HepG2 (cell line): ENCODE measurements around the gene PLB1. TPM values are rescaled to one million over a fixed set of nuclear protein-coding genes. Genes with fewer than 3 reads are reported as not detected.

Experiments used
- ATAC-seq: fragments of 200-7000 bp; cut with Tn5 transposase; 3 replicates; pipeline ENCODE4 v1.9.1; 2020; ENCODE audit warnings: mild to moderate bottlenecking, moderate library complexity
- BruUV-seq: library from RNA; stranded (reverse); fragments of 400-500 nt; replicated peaks from 2 replicates; lab custom pipeline; 2021; lab: Mats Ljungman, UMichigan
- CTCF ChIA-PET: fragments of 300-600 bp; formaldehyde crosslinking; extraction: SDS; loops from one replicate; lab custom pipeline; 2021; ENCODE audit warnings: low total read pairs, inconsistent platforms, low intra/inter-chr PET ratio; lab: Yijun Ruan, JAX
- POLR2A ChIA-PET: fragments of 350-600 bp; sonication (Branson Sonifier 250); formaldehyde crosslinking; loops from one replicate; lab custom pipeline; 2020; ENCODE audit warnings: antibody characterized with exemption, inconsistent platforms; lab: Yijun Ruan, JAX
- DNase-seq: peaks from one replicate; pipeline ENCODE4 v3.0.0-alpha.2; 2015; ENCODE audit warnings: low spot score
- FAIRE-seq: peaks from 3 replicates; lab custom pipeline; 2011; peaks lifted over from hg19 to GRCh38; lab: Jason Lieb, UNC
- H2AFZ ChIP-seq: one replicate; pipeline ENCODE4 v1.6.1; 2011; ENCODE audit warnings: low read length, inconsistent platforms
- H3K27ac ChIP-seq: fragments of 300-600 bp; 3 replicates; pipeline ENCODE4 v1.8.0; 2011; ENCODE audit warnings: mixed run types, mild to moderate bottlenecking, mixed read lengths, low read length, inconsistent platforms; ENCODE audit not compliant: insufficient read depth; ENCODE audit errors: extremely low read length
- H3K27me3 ChIP-seq, 2 experiments: fragments of 200-600 bp in 1 of 2; 2 replicates in 1 of 2; 3 replicates in 1 of 2; pipeline versions ENCODE4 v1.6.0 to v1.8.0; 2011; ENCODE audit warnings: low read length in 2 of 2, mild to moderate bottlenecking in 2 of 2, moderate library complexity in 2 of 2, inconsistent platforms in 1 of 2; ENCODE audit not compliant: insufficient read depth in 2 of 2, control insufficient read depth in 1 of 2
- H3K36me3 ChIP-seq, 2 experiments: fragments of 200-600 bp in 1 of 2; replicated peaks in 1 of 2; 2 replicates in 1 of 2; 3 replicates in 1 of 2; pipeline versions ENCODE4 v1.5.1 to v1.8.0; 2011; ENCODE audit warnings: low read length in 2 of 2, inconsistent platforms in 1 of 2; ENCODE audit not compliant: insufficient read depth in 2 of 2, control insufficient read depth in 1 of 2
- H3K4me1 ChIP-seq: 2 replicates; pipeline ENCODE4 v1.5.1; 2012; ENCODE audit warnings: low read length, inconsistent platforms; ENCODE audit not compliant: insufficient read depth
- H3K4me2 ChIP-seq: 2 replicates; pipeline ENCODE4 v1.6.0; 2011; ENCODE audit warnings: low read depth, low read length, inconsistent platforms
- H3K4me3 ChIP-seq, 3 experiments: fragments of 200-600 bp in 1 of 3; sonication (generic), shearing (Covaris generic) in 1 of 3; replicated peaks in 1 of 3; 2 replicates each; pipeline ENCODE4 v1.5.1; 2011 to 2016; ENCODE audit warnings: low read length in 3 of 3, inconsistent platforms in 2 of 3, low read depth in 2 of 3, mild to moderate bottlenecking in 2 of 3, control low read depth in 1 of 3, mixed read lengths in 1 of 3; ENCODE audit not compliant: insufficient read depth in 1 of 3
- H3K79me2 ChIP-seq: one replicate; pipeline ENCODE4 v1.6.1; 2011; ENCODE audit warnings: low read length, inconsistent platforms; ENCODE audit not compliant: insufficient read depth
- H3K9ac ChIP-seq: 2 replicates; pipeline ENCODE4 v1.6.0; 2011; ENCODE audit warnings: mild to moderate bottlenecking, low read depth, low read length, inconsistent platforms; ENCODE audit not compliant: insufficient read depth
- H3K9me3 ChIP-seq: 2 replicates; pipeline ENCODE4 v1.5.1; 2012; ENCODE audit warnings: mild to moderate bottlenecking, low read length
- H4K20me1 ChIP-seq: 2 replicates; pipeline ENCODE4 v1.6.0; 2011; ENCODE audit warnings: inconsistent platforms, mild to moderate bottlenecking, low read length, moderate library complexity; ENCODE audit not compliant: insufficient read depth
- HMG20A ChIP-seq: IDR thresholded peaks from 2 replicates; pipeline ENCODE4 v1.6.1; 2016; ENCODE audit warnings: borderline replicate concordance
- HNF1B ChIP-seq: sonication (generic); formaldehyde crosslinking; IDR thresholded peaks from 2 replicates; pipeline ENCODE4 v1.5.1; 2020; ENCODE audit warnings: mild to moderate bottlenecking, moderate library complexity, missing genetic modification reagents
- KAT8 ChIP-seq: IDR thresholded peaks from 2 replicates; pipeline ENCODE4 v1.6.1; 2016; ENCODE audit warnings: missing genetic modification reagents, missing compliant biosample characterization
- MEIS2 ChIP-seq: sonication (generic); formaldehyde crosslinking; IDR thresholded peaks from 2 replicates; pipeline ENCODE4 v1.9.0; 2021; ENCODE audit warnings: mild to moderate bottlenecking, missing genetic modification reagents
- POLR2A ChIP-seq, 2 experiments: IDR thresholded peaks; 2 replicates each; pipeline ENCODE4 v1.6.1; 2011; ENCODE audit warnings: low read depth in 2 of 2, low read length in 2 of 2, mild to moderate bottlenecking in 1 of 2, moderate library complexity in 1 of 2; ENCODE audit not compliant: insufficient read depth in 1 of 2
- POLR2AphosphoS5 ChIP-seq: IDR thresholded peaks from 2 replicates; pipeline ENCODE4 v1.6.1; 2012; ENCODE audit warnings: low read depth, low read length
- PRMT3 ChIP-seq: sonication (generic); formaldehyde crosslinking; IDR thresholded peaks from 2 replicates; pipeline ENCODE4 v1.8.1; 2022; ENCODE audit warnings: low read depth, mild to moderate bottlenecking, moderate library complexity, missing genetic modification reagents, borderline replicate concordance
- RFXAP ChIP-seq: sonication (generic); formaldehyde crosslinking; IDR thresholded peaks from 2 replicates; pipeline ENCODE4 v1.4.0; 2020; ENCODE audit warnings: missing genetic modification reagents, borderline replicate concordance
- SAP130 ChIP-seq: IDR thresholded peaks from 2 replicates; pipeline ENCODE4 v1.6.1; 2016; ENCODE audit warnings: low read depth
- TP53 ChIP-seq: sonication (generic); formaldehyde crosslinking; conservative IDR thresholded peaks from 2 replicates; pipeline ENCODE4 v1.4.0; 2020; ENCODE audit warnings: missing genetic modification reagents
- ZGPAT ChIP-seq: IDR thresholded peaks from 2 replicates; pipeline ENCODE4 v1.6.1; 2016; ENCODE audit warnings: mild to moderate bottlenecking
- WGBS: methylation state at CpG from one replicate; pipeline ENCODE4 v1.1.6; 2017; ENCODE audit warnings: low lambda C conversion rate; 5-methylcytosine and 5-hydroxymethylcytosine counted together
- in situ Hi-C: cut with HindIII; loops from 2 replicates; pipeline ENCODE4 v1.10.0; 2017; ENCODE audit warnings: low pct_unique_long_range_greater_than_20kb; ENCODE audit not compliant: extremely low pct_ligation_motif_present
- intact Hi-C: fragments of 100-400 bp; cut with micrococcal nuclease; formaldehyde crosslinking; loops from one replicate; pipeline ENCODE4 v1.10.0; 2022; ENCODE audit not compliant: unreplicated experiment
- polyA plus RNA-seq, 8 experiments: library from polyadenylated mRNA; depleted of rRNA in 3 of 8; stranded (reverse) in 7 of 8; unstranded in 1 of 8; fragments of >200 nt; fragmentation: Illumina TruSeq in 4 of 8; extraction: Trizol in 4 of 8; gene quantifications; 2 replicates each; pipeline versions ENCODE4 v1.2.1 to v1.2.3, GENCODE V29; 2011 to 2016; ENCODE audit warnings: low read depth in 4 of 8, missing spikeins in 1 of 8, mixed read lengths in 1 of 8; ENCODE audit not compliant: insufficient read depth in 1 of 8
- total RNA-seq, 5 experiments: library from RNA; depleted of rRNA; stranded (reverse); fragments of >200 nt; fragmentation: Illumina TruSeq; extraction: Trizol; gene quantifications; 2 replicates each; pipeline ENCODE4 v1.2.3, GENCODE V29; 2016; ENCODE audit warnings: low read depth in 1 of 5
- TF ChIP-seq, protein P1 (sequence below): IDR thresholded peaks from 2 replicates; pipeline ENCODE4 v1.6.1; 2016; ENCODE audit warnings: missing compliant biosample characterization, missing genetic modification reagents, borderline replicate concordance

Gene PLB1
- total and polyA plus RNA-seq, 2 of the 13 experiments (the other 11 are each of a cell fraction or from before 2014, with no cell fraction given), result 0.20 to 1.8 TPM

- FAIRE-seq, result no peak
- POLR2A ChIA-PET, result no interaction called here
- H3K79me2 ChIP-seq, result no peaks in the 10 kb centered on the region
- H3K4me2 ChIP-seq, result no peak overlapping the region
- TF ChIP-seq KAT8 (CRISPR knock-in tag), result no peak
- TF ChIP-seq HMG20A (CRISPR knock-in tag), result no peak
- no peak for TF ChIP-seq POLR2A (IDR thresholded peaks at IDR 0.05; ENCODE audit: insufficient read depth in 1 of 2, low read depth in 2 of 2, low read length in 2 of 2)
- no peak for TF ChIP-seq SAP130 (CRISPR knock-in tag)
- TF ChIP-seq HNF1B (CRISPR knock-in tag), result no peak
- TF ChIP-seq PRMT3, result no peak
- TF ChIP-seq, protein P1, sequence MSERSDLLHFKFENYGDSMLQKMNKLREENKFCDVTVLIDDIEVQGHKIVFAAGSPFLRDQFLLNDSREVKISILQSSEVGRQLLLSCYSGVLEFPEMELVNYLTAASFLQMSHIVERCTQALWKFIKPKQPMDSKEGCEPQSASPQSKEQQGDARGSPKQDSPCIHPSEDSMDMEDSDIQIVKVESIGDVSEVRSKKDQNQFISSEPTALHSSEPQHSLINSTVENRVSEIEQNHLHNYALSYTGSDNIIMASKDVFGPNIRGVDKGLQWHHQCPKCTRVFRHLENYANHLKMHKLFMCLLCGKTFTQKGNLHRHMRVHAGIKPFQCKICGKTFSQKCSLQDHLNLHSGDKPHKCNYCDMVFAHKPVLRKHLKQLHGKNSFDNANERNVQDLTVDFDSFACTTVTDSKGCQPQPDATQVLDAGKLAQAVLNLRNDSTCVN (CRISPR knock-in tag), result no peak
- TF ChIP-seq MEIS2, result no peak
- TF ChIP-seq POLR2AphosphoS5, result no peak
- TF ChIP-seq TP53, result no peak
- TF ChIP-seq RFXAP (CRISPR knock-in tag), result no peak
- TF ChIP-seq ZGPAT, result no peak
- TF ChIP-seq, all 625 proteins: peak for 0
- in situ Hi-C loops, result no loop called here
- peaks cover 8% of the 10 kb centered on the region; the same call in 1 of the 2 replicates for H3K4me1 ChIP-seq
- H3K9ac ChIP-seq, result no peak overlapping the region
- H3K27me3 ChIP-seq, result peaks cover 0 to 13% of the 10 kb centered on the region in 2 experiments; a peak in 2 of 5 replicates
- no peak overlapping the region for H3K27ac ChIP-seq
- no peaks in the 10 kb centered on the region for H4K20me1 ChIP-seq
- intact Hi-C loops, result no loop called here
- no TSS peak for BruUV-seq
- no peak for ATAC-seq
- no peak overlapping the region for H2AFZ ChIP-seq
- no peaks in the 10 kb centered on the region for H3K9me3 ChIP-seq
- DNase-seq, result no peak
- CTCF ChIA-PET, result no interaction called here
- no peak overlapping the region for H3K4me3 ChIP-seq
- 75% methylated on average over 2 of the region's 2 CpGs for WGBS
- no peaks in the 10 kb centered on the region for H3K36me3 ChIP-seq
These were observed 149.7 kb downstream of the PLB1 start for GRCh38 chr2:28645553-28645952.
